Endodermal cell (in vitro differentiated cells): ENCODE data around the gene DPP6. TPM values are rescaled to one million over a fixed set of nuclear protein-coding genes. Genes with fewer than 3 reads are reported as not detected.

Source experiments
- DNase-seq: peaks from one replicate; pipeline ENCODE4 v3.0.0-alpha.2; 2017
- H3K27ac ChIP-seq: 2 replicates; pipeline ENCODE4 v1.5.1; 2013; ENCODE audit warnings: mild to moderate bottlenecking, low read depth, low read length, moderate library complexity
- H3K27me3 ChIP-seq: 2 replicates; pipeline ENCODE4 v1.6.1; 2013; ENCODE audit warnings: mild to moderate bottlenecking, low read length, moderate library complexity; ENCODE audit not compliant: insufficient read depth, control insufficient read depth, poor library complexity, severe bottlenecking
- H3K36me3 ChIP-seq: 2 replicates; pipeline ENCODE4 v1.7.0; 2013; ENCODE audit warnings: mild to moderate bottlenecking, low read length, moderate library complexity; ENCODE audit not compliant: control insufficient read depth, insufficient read depth
- H3K4me1 ChIP-seq: one replicate; pipeline ENCODE4 v1.7.0; 2013; ENCODE audit warnings: low read length; ENCODE audit not compliant: control insufficient read depth, insufficient read depth
- H3K4me3 ChIP-seq: 2 replicates; pipeline ENCODE4 v1.5.1; 2013; ENCODE audit warnings: mild to moderate bottlenecking, low read length, moderate library complexity
- H3K9ac ChIP-seq: 2 replicates; pipeline ENCODE4 v1.6.1; 2013; ENCODE audit warnings: mild to moderate bottlenecking, low read length, moderate library complexity; ENCODE audit not compliant: poor library complexity, severe bottlenecking; ENCODE audit errors: extremely low read depth
- H3K9me3 ChIP-seq: 2 replicates; pipeline ENCODE4 v1.6.1; 2013; ENCODE audit warnings: mild to moderate bottlenecking, low read length, moderate library complexity; ENCODE audit not compliant: control insufficient read depth
- H3K27ac Mint-ChIP-seq: 2 replicates; pipeline ENCODE4 v1.8.0; 2020; ENCODE audit warnings: mixed read lengths
- H3K27me3 Mint-ChIP-seq: 2 replicates; pipeline ENCODE4 v1.8.0; 2021; ENCODE audit warnings: mild to moderate bottlenecking, mixed read lengths; ENCODE audit not compliant: insufficient read depth
- H3K36me3 Mint-ChIP-seq: 2 replicates; pipeline ENCODE4 v1.8.0; 2020; ENCODE audit warnings: low read depth, mixed read lengths
- H3K4me1 Mint-ChIP-seq: 2 replicates; pipeline ENCODE4 v1.8.0; 2020; ENCODE audit warnings: mixed read lengths
- H3K4me3 Mint-ChIP-seq: 2 replicates; pipeline ENCODE4 v1.8.0; 2020; ENCODE audit warnings: mild to moderate bottlenecking, moderate library complexity, mixed read lengths
- H3K9me3 Mint-ChIP-seq: 2 replicates; pipeline ENCODE4 v1.8.0; 2020; ENCODE audit warnings: mild to moderate bottlenecking, mixed read lengths
- CTCF ChIP-seq: fragments of 200-600 bp; sonication (generic); conservative IDR thresholded peaks from 2 replicates; pipeline ENCODE4 v1.5.0; 2021; ENCODE audit warnings: antibody characterized with exemption, mild to moderate bottlenecking
- WGBS, 2 experiments: methylation state at CpG; one replicate each; pipeline versions ENCODE4 v1.1.5 to v1.1.7; 2013; ENCODE audit warnings: missing lambda C conversion rate in 2 of 2, mixed read lengths in 1 of 2; ENCODE audit not compliant: insufficient coverage in 1 of 2, insufficient read length in 1 of 2; 5-methylcytosine and 5-hydroxymethylcytosine counted together
- total RNA-seq, 2 donors: library from RNA; stranded (reverse); fragmentation: NEBNext Ultra II Directional in 1 of 2; extraction: Animal tissue kit (Norgen Biotek cat#: 25700) in 1 of 2; gene quantifications; 2 replicates in 1 of 2; 3 replicates in 1 of 2; pipeline ENCODE4 v1.2.1, GENCODE V29; 2021

The DPP6 gene
- total RNA-seq, 2 donors from 2014 or later: 1.7 to 3.0 TPM

- Mint-ChIP-seq H3K27me3 (no peaks in the 10 kb centered on the region), H3K4me3 (no peak overlapping the region), H3K9me3 (no peaks in the 10 kb centered on the region), H3K27ac (no peak overlapping the region), H3K36me3 (no peaks in the 10 kb centered on the region), H3K4me1 (no peaks in the 10 kb centered on the region)
- Histone ChIP-seq H3K9me3 (no peaks in the 10 kb centered on the region), H3K27ac (no peak overlapping the region), H3K36me3 (no peaks in the 10 kb centered on the region), H3K4me1 (no peaks in the 10 kb centered on the region), H3K9ac (no peak overlapping the region), H3K27me3 (no peaks in the 10 kb centered on the region), H3K4me3 (no peak overlapping the region)
- WGBS, 2 experiments: 94 to 95% methylated on average over 7 to 12 of the region's 12 CpGs
- TF ChIP-seq CTCF: no peak
- DNase-seq: no peak
These were observed 595.4 kb downstream of the DPP6 start for GRCh38 chr7:154647625-154648024.

- Mint-ChIP-seq H3K4me3 (no peak overlapping the region), H3K9me3 (no peaks in the 10 kb centered on the region), H3K27me3 (no peaks in the 10 kb centered on the region), H3K4me1 (no peaks in the 10 kb centered on the region), H3K27ac (no peak overlapping the region), H3K36me3 (no peaks in the 10 kb centered on the region)
- H3K9me3 ChIP-seq: no peaks in the 10 kb centered on the region
- H3K27ac ChIP-seq: no peak overlapping the region
- no peak for DNase-seq
- WGBS, 2 experiments: 93% methylated on average over 5 of the region's 5 CpGs; no CpG with 5 or more reads in 1 of the 2 experiments
- H3K27me3 ChIP-seq: no peaks in the 10 kb centered on the region
- H3K4me3 ChIP-seq: no peak overlapping the region
- no peaks in the 10 kb centered on the region for H3K4me1 ChIP-seq
- no peak for TF ChIP-seq CTCF
- no peaks in the 10 kb centered on the region for H3K36me3 ChIP-seq
- no peak overlapping the region for H3K9ac ChIP-seq
These were observed 596.8 kb downstream of the DPP6 start for GRCh38 chr7:154649015-154649414.

GRCh38 chr7:154649434-154649833 lies 597.2 kb downstream of the DPP6 start:
- no peaks in the 10 kb centered on the region for H3K4me1 ChIP-seq
- no peaks in the 10 kb centered on the region for H3K36me3 ChIP-seq
- no peak overlapping the region for H3K9ac ChIP-seq
- Mint-ChIP-seq H3K27ac (no peak overlapping the region), H3K4me3 (no peak overlapping the region), H3K4me1 (no peaks in the 10 kb centered on the region), H3K9me3 (no peaks in the 10 kb centered on the region), H3K36me3 (no peaks in the 10 kb centered on the region), H3K27me3 (no peaks in the 10 kb centered on the region)
- WGBS, 2 experiments: 81% methylated on average over 5 of the region's 5 CpGs; no CpG with 5 or more reads in 1 of the 2 experiments
- TF ChIP-seq CTCF: no peak
- no peak for DNase-seq
- no peak overlapping the region for H3K4me3 ChIP-seq
- H3K27ac ChIP-seq: no peak overlapping the region
- no peaks in the 10 kb centered on the region for H3K27me3 ChIP-seq
- H3K9me3 ChIP-seq: no peaks in the 10 kb centered on the region
